ENCODE results near the gene SLC1A2. TPM values are rescaled to one million over a fixed set of nuclear protein-coding genes. Genes with fewer than 3 reads are reported as not detected.

SLC1A2 gene
- total and polyA plus RNA-seq, 2 experiments from 2014 or later = 0.70 to 2.8 TPM

DNA sequence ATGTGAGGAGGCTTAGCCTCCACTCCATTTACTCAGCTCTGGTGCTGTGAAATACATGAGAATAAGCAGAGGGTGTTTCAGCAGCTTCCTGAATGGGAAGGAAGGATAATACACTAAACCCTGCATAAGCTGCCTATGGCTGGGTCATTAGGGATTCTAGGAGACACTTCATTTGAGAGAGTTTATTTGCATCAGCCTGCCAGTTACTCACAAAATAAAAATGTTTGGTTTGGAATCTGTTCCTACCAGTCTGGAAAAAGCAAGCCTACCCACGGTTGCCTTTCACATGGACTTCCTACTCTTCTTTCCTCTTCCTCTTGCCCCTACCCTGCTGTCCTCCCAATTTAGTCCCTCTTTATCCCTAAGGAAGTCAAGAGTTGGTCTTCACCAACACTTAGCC lies 20.5 kb downstream of the SLC1A2 start:
- no peak overlapping the region for H3K4me2 ChIP-seq
- Mint-ChIP-seq H3K27me3 (ENCODE audit: insufficient read depth, low read depth, poor library complexity) (no peaks in the 10 kb centered on the region), H3K9me3 (peaks cover 5% of the 10 kb centered on the region; the same call in 2 of the 3 replicates)

DNA sequence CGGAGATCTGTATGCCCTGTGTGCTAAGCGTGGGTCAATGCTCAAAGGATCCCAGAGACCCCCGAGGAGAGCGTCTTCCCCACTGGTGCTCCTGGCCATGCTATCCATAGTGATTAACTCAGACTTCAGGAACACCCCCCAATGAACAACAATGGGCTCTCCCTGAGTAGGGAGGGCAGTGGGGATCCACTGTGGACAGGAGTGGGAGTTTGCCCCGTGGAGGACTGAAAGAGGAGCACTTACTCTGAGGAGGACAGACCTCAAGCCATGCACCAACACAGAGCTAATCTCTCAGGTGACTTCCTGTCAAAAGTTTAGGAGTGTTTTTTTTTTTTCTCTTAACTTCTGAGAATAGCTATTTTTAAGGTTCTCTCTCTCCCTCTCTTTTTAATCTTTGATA lies 24.4 kb downstream of the SLC1A2 start:
- Histone ChIP-seq H3K4me3 (no peak overlapping the region), H3K36me3 (ENCODE audit: insufficient read depth) (no peaks in the 10 kb centered on the region), H4K20me1 (replicated peaks; ENCODE audit: insufficient read depth) (no peaks in the 10 kb centered on the region), H3K79me2 (replicated peaks; ENCODE audit: insufficient read depth) (no peaks in the 10 kb centered on the region), H3F3A (replicated peaks; ENCODE audit: low read depth) (no peaks in the 10 kb centered on the region), H3K4me1 (ENCODE audit: insufficient read depth) (0 out of 2 replicates have a peak, but pooled peaks cover 6% of the 10 kb centered on the region), H3K9me2 (ENCODE audit: insufficient read depth) (peaks cover 3% of the 10 kb centered on the region; the same call in 1 of the 2 replicates), H3K4me2 (no peak overlapping the region), H3K27ac (ENCODE audit: low read depth) (no peak overlapping the region), H3K27me3 (ENCODE audit: insufficient read depth) (no peaks in the 10 kb centered on the region), H2AFZ (no peak overlapping the region)
- DNase-seq (ENCODE audit: low spot score) = no peak
- Mint-ChIP-seq H3K27ac (no peak overlapping the region), H3K4me3 (no peak overlapping the region), H3K27me3 (ENCODE audit: insufficient read depth, low read depth, poor library complexity) (peaks cover 5% of the 10 kb centered on the region), H3K9me3 (peaks cover 5% of the 10 kb centered on the region; the same call in 2 of the 3 replicates), H3K36me3 (ENCODE audit: low read depth) (no peaks in the 10 kb centered on the region), H3K4me1 (peaks cover 11% of the 10 kb centered on the region)
- ATAC-seq = no peak
- TF ChIP-seq, protein P1, sequence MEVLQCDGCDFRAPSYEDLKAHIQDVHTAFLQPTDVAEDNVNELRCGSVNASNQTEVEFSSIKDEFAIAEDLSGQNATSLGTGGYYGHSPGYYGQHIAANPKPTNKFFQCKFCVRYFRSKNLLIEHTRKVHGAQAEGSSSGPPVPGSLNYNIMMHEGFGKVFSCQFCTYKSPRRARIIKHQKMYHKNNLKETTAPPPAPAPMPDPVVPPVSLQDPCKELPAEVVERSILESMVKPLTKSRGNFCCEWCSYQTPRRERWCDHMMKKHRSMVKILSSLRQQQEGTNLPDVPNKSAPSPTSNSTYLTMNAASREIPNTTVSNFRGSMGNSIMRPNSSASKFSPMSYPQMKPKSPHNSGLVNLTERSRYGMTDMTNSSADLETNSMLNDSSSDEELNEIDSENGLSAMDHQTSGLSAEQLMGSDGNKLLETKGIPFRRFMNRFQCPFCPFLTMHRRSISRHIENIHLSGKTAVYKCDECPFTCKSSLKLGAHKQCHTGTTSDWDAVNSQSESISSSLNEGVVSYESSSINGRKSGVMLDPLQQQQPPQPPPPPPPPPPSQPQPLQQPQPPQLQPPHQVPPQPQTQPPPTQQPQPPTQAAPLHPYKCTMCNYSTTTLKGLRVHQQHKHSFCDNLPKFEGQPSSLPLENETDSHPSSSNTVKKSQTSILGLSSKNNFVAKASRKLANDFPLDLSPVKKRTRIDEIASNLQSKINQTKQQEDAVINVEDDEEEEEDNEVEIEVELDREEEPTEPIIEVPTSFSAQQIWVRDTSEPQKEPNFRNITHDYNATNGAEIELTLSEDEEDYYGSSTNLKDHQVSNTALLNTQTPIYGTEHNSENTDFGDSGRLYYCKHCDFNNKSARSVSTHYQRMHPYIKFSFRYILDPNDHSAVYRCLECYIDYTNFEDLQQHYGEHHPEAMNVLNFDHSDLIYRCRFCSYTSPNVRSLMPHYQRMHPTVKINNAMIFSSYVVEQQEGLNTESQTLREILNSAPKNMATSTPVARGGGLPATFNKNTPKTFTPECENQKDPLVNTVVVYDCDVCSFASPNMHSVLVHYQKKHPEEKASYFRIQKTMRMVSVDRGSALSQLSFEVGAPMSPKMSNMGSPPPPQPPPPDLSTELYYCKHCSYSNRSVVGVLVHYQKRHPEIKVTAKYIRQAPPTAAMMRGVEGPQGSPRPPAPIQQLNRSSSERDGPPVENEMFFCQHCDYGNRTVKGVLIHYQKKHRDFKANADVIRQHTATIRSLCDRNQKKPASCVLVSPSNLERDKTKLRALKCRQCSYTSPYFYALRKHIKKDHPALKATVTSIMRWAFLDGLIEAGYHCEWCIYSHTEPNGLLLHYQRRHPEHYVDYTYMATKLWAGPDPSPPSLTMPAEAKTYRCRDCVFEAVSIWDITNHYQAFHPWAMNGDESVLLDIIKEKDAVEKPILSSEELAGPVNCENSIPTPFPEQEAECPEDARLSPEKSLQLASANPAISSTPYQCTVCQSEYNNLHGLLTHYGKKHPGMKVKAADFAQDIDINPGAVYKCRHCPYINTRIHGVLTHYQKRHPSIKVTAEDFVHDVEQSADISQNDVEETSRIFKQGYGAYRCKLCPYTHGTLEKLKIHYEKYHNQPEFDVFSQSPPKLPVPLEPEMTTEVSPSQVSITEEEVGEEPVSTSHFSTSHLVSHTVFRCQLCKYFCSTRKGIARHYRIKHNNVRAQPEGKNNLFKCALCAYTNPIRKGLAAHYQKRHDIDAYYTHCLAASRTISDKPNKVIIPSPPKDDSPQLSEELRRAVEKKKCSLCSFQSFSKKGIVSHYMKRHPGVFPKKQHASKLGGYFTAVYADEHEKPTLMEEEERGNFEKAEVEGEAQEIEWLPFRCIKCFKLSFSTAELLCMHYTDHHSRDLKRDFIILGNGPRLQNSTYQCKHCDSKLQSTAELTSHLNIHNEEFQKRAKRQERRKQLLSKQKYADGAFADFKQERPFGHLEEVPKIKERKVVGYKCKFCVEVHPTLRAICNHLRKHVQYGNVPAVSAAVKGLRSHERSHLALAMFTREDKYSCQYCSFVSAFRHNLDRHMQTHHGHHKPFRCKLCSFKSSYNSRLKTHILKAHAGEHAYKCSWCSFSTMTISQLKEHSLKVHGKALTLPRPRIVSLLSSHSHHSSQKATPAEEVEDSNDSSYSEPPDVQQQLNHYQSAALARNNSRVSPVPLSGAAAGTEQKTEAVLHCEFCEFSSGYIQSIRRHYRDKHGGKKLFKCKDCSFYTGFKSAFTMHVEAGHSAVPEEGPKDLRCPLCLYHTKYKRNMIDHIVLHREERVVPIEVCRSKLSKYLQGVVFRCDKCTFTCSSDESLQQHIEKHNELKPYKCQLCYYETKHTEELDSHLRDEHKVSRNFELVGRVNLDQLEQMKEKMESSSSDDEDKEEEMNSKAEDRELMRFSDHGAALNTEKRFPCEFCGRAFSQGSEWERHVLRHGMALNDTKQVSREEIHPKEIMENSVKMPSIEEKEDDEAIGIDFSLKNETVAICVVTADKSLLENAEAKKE (CRISPR knock-in tag; IDR thresholded peaks at IDR 0.05) = no peak
- TF ChIP-seq POLR2AphosphoS5 (IDR thresholded peaks at IDR 0.05; ENCODE audit: low read depth) (no peak), JUNB (IDR thresholded peaks at IDR 0.05; ENCODE audit: unreplicated experiment) (no peak), ZNF331 (CRISPR knock-in tag; IDR thresholded peaks at IDR 0.05; ENCODE audit: low read depth) (no peak), NANOG (IDR thresholded peaks at IDR 0.05; ENCODE audit: borderline replicate concordance) (no peak), STAT1 (IDR thresholded peaks at IDR 0.05; ENCODE audit: unreplicated experiment) (no peak), ETS1 (IDR thresholded peaks at IDR 0.05) (no peak), EZH2phosphoT487 (IDR thresholded peaks at IDR 0.05; ENCODE audit: unreplicated experiment) (no peak), ZNF114 (CRISPR knock-in tag; IDR thresholded peaks at IDR 0.05) (no peak), EZH2 (IDR thresholded peaks at IDR 0.05; ENCODE audit: low read depth, unreplicated experiment) (no peak), CREB1 (CRISPR knock-in tag; IDR thresholded peaks at IDR 0.05; ENCODE audit: low read depth) (no peak)
- TF ChIP-seq, protein P2, sequence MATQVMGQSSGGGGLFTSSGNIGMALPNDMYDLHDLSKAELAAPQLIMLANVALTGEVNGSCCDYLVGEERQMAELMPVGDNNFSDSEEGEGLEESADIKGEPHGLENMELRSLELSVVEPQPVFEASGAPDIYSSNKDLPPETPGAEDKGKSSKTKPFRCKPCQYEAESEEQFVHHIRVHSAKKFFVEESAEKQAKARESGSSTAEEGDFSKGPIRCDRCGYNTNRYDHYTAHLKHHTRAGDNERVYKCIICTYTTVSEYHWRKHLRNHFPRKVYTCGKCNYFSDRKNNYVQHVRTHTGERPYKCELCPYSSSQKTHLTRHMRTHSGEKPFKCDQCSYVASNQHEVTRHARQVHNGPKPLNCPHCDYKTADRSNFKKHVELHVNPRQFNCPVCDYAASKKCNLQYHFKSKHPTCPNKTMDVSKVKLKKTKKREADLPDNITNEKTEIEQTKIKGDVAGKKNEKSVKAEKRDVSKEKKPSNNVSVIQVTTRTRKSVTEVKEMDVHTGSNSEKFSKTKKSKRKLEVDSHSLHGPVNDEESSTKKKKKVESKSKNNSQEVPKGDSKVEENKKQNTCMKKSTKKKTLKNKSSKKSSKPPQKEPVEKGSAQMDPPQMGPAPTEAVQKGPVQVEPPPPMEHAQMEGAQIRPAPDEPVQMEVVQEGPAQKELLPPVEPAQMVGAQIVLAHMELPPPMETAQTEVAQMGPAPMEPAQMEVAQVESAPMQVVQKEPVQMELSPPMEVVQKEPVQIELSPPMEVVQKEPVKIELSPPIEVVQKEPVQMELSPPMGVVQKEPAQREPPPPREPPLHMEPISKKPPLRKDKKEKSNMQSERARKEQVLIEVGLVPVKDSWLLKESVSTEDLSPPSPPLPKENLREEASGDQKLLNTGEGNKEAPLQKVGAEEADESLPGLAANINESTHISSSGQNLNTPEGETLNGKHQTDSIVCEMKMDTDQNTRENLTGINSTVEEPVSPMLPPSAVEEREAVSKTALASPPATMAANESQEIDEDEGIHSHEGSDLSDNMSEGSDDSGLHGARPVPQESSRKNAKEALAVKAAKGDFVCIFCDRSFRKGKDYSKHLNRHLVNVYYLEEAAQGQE (IDR thresholded peaks at IDR 0.05; ENCODE audit: unreplicated experiment) = no peak

More for the DNA sequence above, 20.5 kb downstream of the SLC1A2 start:
- Mint-ChIP-seq H3K27ac (no peak overlapping the region), H3K4me3 (no peak overlapping the region), H3K36me3 (ENCODE audit: low read depth) (no peaks in the 10 kb centered on the region), H3K4me1 (peaks cover 16% of the 10 kb centered on the region)
- Histone ChIP-seq H2AFZ (no peak overlapping the region), H3K4me1 (ENCODE audit: insufficient read depth) (peaks cover 17% of the 10 kb centered on the region; the same call in 1 of the 2 replicates), H3K4me3 (no peak overlapping the region), H3K36me3 (ENCODE audit: insufficient read depth) (no peaks in the 10 kb centered on the region), H3K79me2 (replicated peaks; ENCODE audit: insufficient read depth) (no peaks in the 10 kb centered on the region), H3K27me3 (ENCODE audit: insufficient read depth) (no peaks in the 10 kb centered on the region), H4K20me1 (replicated peaks; ENCODE audit: insufficient read depth) (no peaks in the 10 kb centered on the region; the same call in 1 of the 2 replicates), H3K27ac (ENCODE audit: low read depth) (no peak overlapping the region), H3F3A (replicated peaks; ENCODE audit: low read depth) (no peaks in the 10 kb centered on the region), H3K9me2 (ENCODE audit: insufficient read depth) (peaks cover 3% of the 10 kb centered on the region; the same call in 1 of the 2 replicates)
- ATAC-seq = no peak
- TF ChIP-seq ZNF114 (CRISPR knock-in tag; IDR thresholded peaks at IDR 0.05) = no peak
- no peak for DNase-seq (ENCODE audit: low spot score)

All from GM23338 (cell line).